Neural cell (in vitro differentiated cells): Measurements from ENCODE around the gene GART.

Experiments
- MXI1 ChIP-seq: fragments of 450-650 bp; conservative IDR thresholded peaks from 2 replicates; pipeline ENCODE4 v1.6.1; 2014; ENCODE audit warnings: antibody characterized with exemption, mild to moderate bottlenecking; ENCODE audit not compliant: poor library complexity, severe bottlenecking
- POLR2AphosphoS5 ChIP-seq: IDR thresholded peaks from 2 replicates; pipeline ENCODE4 v1.6.1; 2012
- TF ChIP-seq, protein P1 (sequence below): IDR thresholded peaks from 2 replicates; pipeline ENCODE4 v1.6.1; 2012; ENCODE audit warnings: borderline replicate concordance
- TF ChIP-seq, protein P2 (sequence below): fragments of 450-650 bp; IDR thresholded peaks from 2 replicates; pipeline ENCODE4 v1.5.1; 2014; ENCODE audit warnings: antibody characterized with exemption, mild to moderate bottlenecking, moderate library complexity; ENCODE audit not compliant: poor library complexity, severe bottlenecking

DNA sequence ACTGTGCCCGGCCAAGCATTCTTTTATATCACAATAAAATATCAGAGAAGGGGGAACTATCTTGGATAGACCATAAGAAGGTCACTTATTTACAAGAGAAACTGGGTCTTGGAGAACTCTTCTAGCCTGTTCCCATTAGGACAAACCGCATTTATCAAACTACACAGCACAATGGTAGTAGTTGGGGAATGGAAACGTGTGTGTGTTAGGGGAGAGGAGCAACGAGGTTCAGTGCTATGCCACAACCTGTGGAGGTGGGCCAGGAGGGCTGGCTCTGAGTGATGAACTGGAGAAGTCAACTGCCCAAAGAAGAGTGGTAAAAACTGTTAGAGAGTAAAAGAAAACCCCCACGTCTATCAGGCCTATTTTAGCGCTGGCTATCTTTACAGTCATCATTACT, 45.0 kb upstream of the GART start:
- TF ChIP-seq, protein P1, sequence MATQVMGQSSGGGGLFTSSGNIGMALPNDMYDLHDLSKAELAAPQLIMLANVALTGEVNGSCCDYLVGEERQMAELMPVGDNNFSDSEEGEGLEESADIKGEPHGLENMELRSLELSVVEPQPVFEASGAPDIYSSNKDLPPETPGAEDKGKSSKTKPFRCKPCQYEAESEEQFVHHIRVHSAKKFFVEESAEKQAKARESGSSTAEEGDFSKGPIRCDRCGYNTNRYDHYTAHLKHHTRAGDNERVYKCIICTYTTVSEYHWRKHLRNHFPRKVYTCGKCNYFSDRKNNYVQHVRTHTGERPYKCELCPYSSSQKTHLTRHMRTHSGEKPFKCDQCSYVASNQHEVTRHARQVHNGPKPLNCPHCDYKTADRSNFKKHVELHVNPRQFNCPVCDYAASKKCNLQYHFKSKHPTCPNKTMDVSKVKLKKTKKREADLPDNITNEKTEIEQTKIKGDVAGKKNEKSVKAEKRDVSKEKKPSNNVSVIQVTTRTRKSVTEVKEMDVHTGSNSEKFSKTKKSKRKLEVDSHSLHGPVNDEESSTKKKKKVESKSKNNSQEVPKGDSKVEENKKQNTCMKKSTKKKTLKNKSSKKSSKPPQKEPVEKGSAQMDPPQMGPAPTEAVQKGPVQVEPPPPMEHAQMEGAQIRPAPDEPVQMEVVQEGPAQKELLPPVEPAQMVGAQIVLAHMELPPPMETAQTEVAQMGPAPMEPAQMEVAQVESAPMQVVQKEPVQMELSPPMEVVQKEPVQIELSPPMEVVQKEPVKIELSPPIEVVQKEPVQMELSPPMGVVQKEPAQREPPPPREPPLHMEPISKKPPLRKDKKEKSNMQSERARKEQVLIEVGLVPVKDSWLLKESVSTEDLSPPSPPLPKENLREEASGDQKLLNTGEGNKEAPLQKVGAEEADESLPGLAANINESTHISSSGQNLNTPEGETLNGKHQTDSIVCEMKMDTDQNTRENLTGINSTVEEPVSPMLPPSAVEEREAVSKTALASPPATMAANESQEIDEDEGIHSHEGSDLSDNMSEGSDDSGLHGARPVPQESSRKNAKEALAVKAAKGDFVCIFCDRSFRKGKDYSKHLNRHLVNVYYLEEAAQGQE: no peak
- TF ChIP-seq, protein P2, sequence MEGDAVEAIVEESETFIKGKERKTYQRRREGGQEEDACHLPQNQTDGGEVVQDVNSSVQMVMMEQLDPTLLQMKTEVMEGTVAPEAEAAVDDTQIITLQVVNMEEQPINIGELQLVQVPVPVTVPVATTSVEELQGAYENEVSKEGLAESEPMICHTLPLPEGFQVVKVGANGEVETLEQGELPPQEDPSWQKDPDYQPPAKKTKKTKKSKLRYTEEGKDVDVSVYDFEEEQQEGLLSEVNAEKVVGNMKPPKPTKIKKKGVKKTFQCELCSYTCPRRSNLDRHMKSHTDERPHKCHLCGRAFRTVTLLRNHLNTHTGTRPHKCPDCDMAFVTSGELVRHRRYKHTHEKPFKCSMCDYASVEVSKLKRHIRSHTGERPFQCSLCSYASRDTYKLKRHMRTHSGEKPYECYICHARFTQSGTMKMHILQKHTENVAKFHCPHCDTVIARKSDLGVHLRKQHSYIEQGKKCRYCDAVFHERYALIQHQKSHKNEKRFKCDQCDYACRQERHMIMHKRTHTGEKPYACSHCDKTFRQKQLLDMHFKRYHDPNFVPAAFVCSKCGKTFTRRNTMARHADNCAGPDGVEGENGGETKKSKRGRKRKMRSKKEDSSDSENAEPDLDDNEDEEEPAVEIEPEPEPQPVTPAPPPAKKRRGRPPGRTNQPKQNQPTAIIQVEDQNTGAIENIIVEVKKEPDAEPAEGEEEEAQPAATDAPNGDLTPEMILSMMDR: no peak
- TF ChIP-seq POLR2AphosphoS5 (no peak), MXI1 (no peak)
